ENCODE results near the gene RIC8B. TPM values are rescaled to one million over a fixed set of nuclear protein-coding genes. Genes with fewer than 3 reads are reported as not detected.
"Not testable (repeated sequence)": the region's sequence is repeated elsewhere in the genome, so short reads cannot be mapped to it uniquely, and the experiment has no call there.

Gene RIC8B
- total RNA-seq, 1 donor from 2014 or later: 46.3 TPM

- DNase-seq (ENCODE audit: low read depth): peak; percentile 22
Measured at GRCh38 chr12:106901276-106901675, 126.8 kb downstream of the RIC8B start.

GRCh38 chr12:106902053-106902452, 127.6 kb downstream of the RIC8B start:
- DNase-seq (ENCODE audit: low read depth): no peak

- peak; percentile 39 for DNase-seq (ENCODE audit: low read depth)
Measured at GRCh38 chr12:106903241-106903945, 128.9 kb downstream of the RIC8B start.

DNA sequence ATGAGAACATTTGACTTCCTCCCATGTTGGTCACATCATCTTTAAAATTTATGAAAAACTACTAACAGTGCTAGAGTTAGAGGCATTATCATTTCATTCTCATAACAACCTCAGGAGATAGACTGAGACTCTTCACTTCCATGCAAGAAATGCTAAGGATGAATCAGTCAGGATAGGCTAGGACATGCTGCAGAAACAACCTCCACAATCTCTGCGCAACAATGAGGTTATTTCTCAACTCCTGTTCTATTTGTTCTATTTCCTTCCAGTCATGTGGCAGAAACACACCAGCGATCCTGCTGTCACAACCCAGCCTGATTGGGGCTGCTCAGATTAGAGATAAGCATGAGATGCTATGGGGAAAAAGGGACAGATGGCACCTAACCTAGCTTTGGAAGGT, 132.2 kb downstream of the RIC8B start:
- no peak for DNase-seq (ENCODE audit: low read depth)

- no peak for DNase-seq (ENCODE audit: low read depth)
Measured at GRCh38 chr12:106907411-106907810, 132.9 kb downstream of the RIC8B start.

DNA sequence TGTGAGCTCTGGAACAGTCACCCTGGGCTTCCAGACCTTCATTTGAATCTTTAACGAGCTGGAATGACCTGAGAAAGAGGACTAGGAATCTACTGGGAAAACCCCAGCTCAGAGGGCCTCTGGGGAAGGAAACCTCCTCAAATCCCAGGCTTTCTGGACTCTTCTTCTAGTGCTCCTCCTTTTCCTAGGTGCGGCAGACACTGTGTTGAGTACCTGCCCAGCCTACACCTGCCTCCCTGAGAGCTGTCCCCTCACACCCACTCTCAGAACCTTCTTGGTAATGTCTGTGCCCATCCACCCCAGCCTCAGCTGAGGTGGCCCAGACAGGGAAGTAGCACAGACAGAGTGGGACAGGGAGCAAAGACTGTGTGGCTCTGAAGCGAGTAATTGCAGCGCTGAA, 133.4 kb downstream of the RIC8B start:
- DNase-seq (ENCODE audit: low read depth): no peak

GRCh38 chr12:106908561-106908960, 134.1 kb downstream of the RIC8B start:
- DNase-seq (ENCODE audit: low read depth): no peak

- no peak for DNase-seq (ENCODE audit: low read depth)
Measured at GRCh38 chr12:106910202-106910601, 135.7 kb downstream of the RIC8B start.

DNA sequence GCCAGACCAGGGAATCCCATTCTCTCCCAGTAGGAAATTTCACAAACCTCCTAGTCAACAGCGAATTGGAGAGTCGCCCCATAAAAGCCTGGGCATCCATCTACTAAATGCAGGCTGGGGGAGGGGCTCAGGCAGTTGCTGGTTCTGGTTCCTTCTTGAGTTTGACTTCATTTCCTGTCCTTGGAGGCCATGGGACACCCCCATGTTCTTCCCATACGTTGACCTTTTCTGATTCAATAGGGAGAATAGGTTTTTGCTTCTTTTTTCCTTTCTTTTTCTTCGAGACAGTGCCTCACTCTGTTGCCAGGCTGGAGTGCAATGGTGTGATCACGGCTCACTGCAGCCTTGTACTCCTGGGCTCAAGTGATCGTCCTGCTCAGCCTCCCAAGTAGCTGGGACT, 137.1 kb downstream of the RIC8B start:
- DNase-seq (ENCODE audit: low read depth): no peak

- no peak for DNase-seq (ENCODE audit: low read depth)
Measured at GRCh38 chr12:106913456-106913855, 139.0 kb downstream of the RIC8B start.

- DNase-seq (ENCODE audit: low read depth): no peak
Measured at GRCh38 chr12:106914796-106915634, 140.5 kb downstream of the RIC8B start.

- DNase-seq (ENCODE audit: low read depth): no peak
Measured at GRCh38 chr12:106915635-106916026, 141.1 kb downstream of the RIC8B start.

DNA sequence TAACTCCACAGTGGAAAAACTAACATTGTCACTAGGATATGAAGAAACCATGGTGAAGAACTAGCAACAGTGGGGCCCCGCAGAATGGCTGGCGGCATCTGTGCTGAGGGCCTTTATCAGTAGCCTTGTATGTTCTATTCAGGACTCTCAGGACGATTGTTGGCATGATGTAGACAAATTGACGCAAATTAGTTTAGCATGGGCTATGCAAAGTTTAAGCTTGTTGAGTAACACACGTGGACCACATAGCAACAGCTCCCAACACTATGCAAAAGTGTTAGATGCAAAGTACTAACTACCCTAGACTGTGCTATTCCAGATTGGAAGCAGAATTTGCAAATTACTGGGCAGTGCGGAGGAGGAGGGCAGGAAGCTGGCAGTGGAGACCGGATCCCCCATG, 143.0 kb downstream of the RIC8B start:
- DNase-seq (ENCODE audit: low read depth): no peak

- DNase-seq (ENCODE audit: low read depth): peak; percentile 26
Measured at GRCh38 chr12:106918746-106919145, 144.3 kb downstream of the RIC8B start.

DNA sequence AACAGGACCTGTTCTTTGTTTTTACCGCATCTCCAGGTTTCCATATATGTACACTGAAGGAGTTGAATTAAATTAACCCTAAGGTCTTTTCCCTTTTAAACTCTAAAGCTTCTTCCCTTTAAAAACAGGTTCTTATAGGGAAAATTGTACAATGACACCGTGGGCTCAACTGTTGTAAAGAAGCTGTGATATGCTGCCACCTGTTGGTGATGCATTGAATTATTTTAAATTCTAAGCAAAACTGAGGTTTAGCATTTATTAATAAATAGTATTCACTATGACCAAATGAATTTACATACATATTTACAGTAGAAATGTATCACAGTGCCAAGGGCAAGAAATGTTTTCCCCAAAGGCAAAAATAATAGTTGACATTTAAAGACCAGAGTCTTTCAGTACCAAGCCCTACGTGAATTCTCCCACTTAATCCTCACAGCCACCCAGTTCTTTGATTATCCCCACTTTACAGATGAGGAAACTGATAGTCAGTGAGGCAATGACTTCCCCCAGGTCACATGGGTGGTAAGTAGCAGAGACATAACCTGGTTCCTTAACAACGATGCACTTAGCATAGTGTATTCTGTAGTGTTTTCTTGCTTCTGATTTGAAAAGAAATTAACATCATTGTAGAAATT, 145.5 kb downstream of the RIC8B start:
- DNase-seq (ENCODE audit: low read depth): peak; percentile 51

GRCh38 chr12:106921976-106922375, 147.5 kb downstream of the RIC8B start:
- not testable (repeated sequence) for DNase-seq (ENCODE audit: low read depth)

GRCh38 chr12:106923594-106923993, 149.1 kb downstream of the RIC8B start:
- not testable (repeated sequence) for DNase-seq (ENCODE audit: low read depth)

DNA sequence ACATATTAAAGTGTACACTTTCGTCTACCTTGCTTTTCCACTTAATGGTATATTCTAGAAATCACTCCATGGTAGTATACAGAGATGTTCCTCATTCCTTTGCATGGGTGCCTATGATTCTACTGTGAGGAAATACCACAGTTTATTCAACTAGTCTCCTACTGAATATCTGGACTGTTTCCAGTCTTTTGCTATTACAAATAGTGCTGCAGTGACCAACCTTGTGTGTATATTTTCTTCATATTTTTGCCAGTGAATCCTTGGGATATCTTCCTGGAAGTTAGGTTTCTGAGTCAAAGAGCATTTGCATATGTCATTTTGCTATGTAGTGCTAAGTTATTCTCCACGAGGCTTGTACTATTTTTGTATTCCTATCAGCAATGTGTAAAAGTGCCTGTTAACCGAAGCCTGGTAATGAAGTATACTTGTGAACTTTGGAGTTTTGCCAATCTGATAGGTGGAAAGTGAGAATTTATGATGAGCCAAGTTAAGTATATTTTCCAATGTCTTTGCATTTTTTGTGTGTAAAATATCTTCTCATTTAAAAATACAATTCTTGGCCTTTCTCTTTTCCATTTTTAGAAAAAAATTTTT, 149.9 kb downstream of the RIC8B start:
- DNase-seq (ENCODE audit: low read depth): no peak

DNA sequence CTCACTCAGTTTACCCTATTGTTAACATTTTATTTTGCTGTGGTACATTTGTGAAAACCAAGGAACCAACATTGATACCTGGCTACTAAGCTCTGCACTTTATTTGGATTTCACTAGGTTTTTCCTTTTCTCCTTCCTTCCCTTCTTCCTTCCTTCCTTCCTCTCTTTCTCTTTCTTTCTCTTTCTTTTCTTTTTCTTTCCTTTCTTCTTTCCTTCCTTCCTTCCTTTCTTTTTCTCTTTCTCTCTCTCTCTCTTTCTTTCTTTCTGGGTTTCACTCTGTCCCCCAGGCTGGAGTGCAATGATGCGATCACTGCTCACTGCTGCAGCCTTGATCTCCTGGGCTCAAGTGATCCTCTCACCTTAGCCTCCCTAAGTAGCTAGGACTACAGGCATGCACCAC, 152.2 kb downstream of the RIC8B start:
- DNase-seq (ENCODE audit: low read depth): no peak

GRCh38 chr12:106934277-106934676, 159.8 kb downstream of the RIC8B start:
- DNase-seq (ENCODE audit: low read depth): no peak
